IPS-18c (cell line): ENCODE results near the gene OLFML2B.
"Not testable (repeated sequence)": the region's sequence is repeated elsewhere in the genome, so short reads cannot be mapped to it uniquely, and the experiment has no call there.

Experiments
- H3K4me3 ChIP-seq: 2 replicates; pipeline ENCODE4 v1.7.0; 2013; ENCODE audit warnings: low read depth, mild to moderate bottlenecking, low read length, moderate library complexity; ENCODE audit not compliant: insufficient read depth
- H3K9me3 ChIP-seq: one replicate; pipeline ENCODE4 v1.6.1; 2013; ENCODE audit warnings: mild to moderate bottlenecking, low read length, moderate library complexity; ENCODE audit not compliant: control insufficient read depth, insufficient read depth

OLFML2B gene

GRCh38 chr1:162017791-162018190 is 5.9 kb downstream of the OLFML2B start:
- not testable (repeated sequence) for H3K9me3 ChIP-seq, H3K4me3 ChIP-seq

GRCh38 chr1:162016631-162017030 is 7.0 kb downstream of the OLFML2B start:
- Histone ChIP-seq H3K4me3 (no peak overlapping the region), H3K9me3 (peaks cover 2% of the 10 kb centered on the region)

GRCh38 chr1:162015196-162015595 is 8.5 kb downstream of the OLFML2B start:
- H3K9me3 ChIP-seq: peaks cover 2% of the 10 kb centered on the region
- no peak overlapping the region for H3K4me3 ChIP-seq

GRCh38 chr1:162014202-162014601 is 9.5 kb downstream of the OLFML2B start:
- no peak overlapping the region for H3K4me3 ChIP-seq
- H3K9me3 ChIP-seq: peaks cover 2% of the 10 kb centered on the region

GRCh38 chr1:162013289-162013688 is 10.4 kb downstream of the OLFML2B start:
- Histone ChIP-seq H3K4me3 (no peak overlapping the region), H3K9me3 (peaks cover 2% of the 10 kb centered on the region)

- Histone ChIP-seq H3K4me3 (no peak overlapping the region), H3K9me3 (peaks cover 2% of the 10 kb centered on the region)
Measured at GRCh38 chr1:162011337-162012012, 12.2 kb downstream of the OLFML2B start.

- no peak overlapping the region for H3K4me3 ChIP-seq
- H3K9me3 ChIP-seq: peaks cover 2% of the 10 kb centered on the region
Measured at GRCh38 chr1:162010175-162010506, 13.5 kb downstream of the OLFML2B start.

GRCh38 chr1:162009501-162010174 is 14.0 kb downstream of the OLFML2B start:
- H3K4me3 ChIP-seq: no peak overlapping the region
- H3K9me3 ChIP-seq: peaks cover 2% of the 10 kb centered on the region

GRCh38 chr1:162008799-162009198 is 14.9 kb downstream of the OLFML2B start:
- Histone ChIP-seq H3K4me3 (no peak overlapping the region), H3K9me3 (peaks cover 2% of the 10 kb centered on the region)

GRCh38 chr1:162007466-162007865 is 16.2 kb downstream of the OLFML2B start:
- no peaks in the 10 kb centered on the region for H3K9me3 ChIP-seq
- H3K4me3 ChIP-seq: no peak overlapping the region

GRCh38 chr1:162006081-162006480 is 17.6 kb downstream of the OLFML2B start:
- Histone ChIP-seq H3K9me3 (no peaks in the 10 kb centered on the region), H3K4me3 (no peak overlapping the region)

GRCh38 chr1:162004441-162004950 is 19.2 kb downstream of the OLFML2B start:
- Histone ChIP-seq H3K4me3 (no peak overlapping the region), H3K9me3 (no peaks in the 10 kb centered on the region)

GRCh38 chr1:162003830-162004215 is 19.8 kb downstream of the OLFML2B start:
- Histone ChIP-seq H3K9me3 (no peaks in the 10 kb centered on the region), H3K4me3 (no peak overlapping the region)

- no peak overlapping the region for H3K4me3 ChIP-seq
- H3K9me3 ChIP-seq: no peaks in the 10 kb centered on the region
Measured at GRCh38 chr1:162003061-162003829, 20.4 kb downstream of the OLFML2B start.

- H3K9me3 ChIP-seq: no peaks in the 10 kb centered on the region
- H3K4me3 ChIP-seq: no peak overlapping the region
Measured at GRCh38 chr1:162000053-162000420, 23.6 kb downstream of the OLFML2B start.

GRCh38 chr1:161999301-162000052 is 24.2 kb downstream of the OLFML2B start:
- Histone ChIP-seq H3K9me3 (no peaks in the 10 kb centered on the region), H3K4me3 (no peak overlapping the region)

GRCh38 chr1:161998811-161999210 is 24.9 kb downstream of the OLFML2B start:
- H3K9me3 ChIP-seq: no peaks in the 10 kb centered on the region
- no peak overlapping the region for H3K4me3 ChIP-seq
